CD14-positive monocyte (primary cell): ENCODE results near the gene KCNJ16. TPM values are rescaled to one million over a fixed set of nuclear protein-coding genes. Genes with fewer than 3 reads are reported as not detected.
A peak's percentile ranks its signal among the peaks of the same experiment; 100 is the strongest.

Source experiments
- DNase-seq, 3 donors: peaks; one replicate each; pipeline ENCODE4 v3.0.0-alpha.2; 2011 to 2022
- H2AFZ ChIP-seq: 2 replicates; pipeline ENCODE4 v1.6.0; 2012; ENCODE audit warnings: mild to moderate bottlenecking, low read depth, low read length, inconsistent platforms; ENCODE audit not compliant: insufficient read depth, poor library complexity, severe bottlenecking
- H3K27ac ChIP-seq, 2 donors: 1 replicate in 1 of 2; 2 replicates in 1 of 2; pipeline ENCODE4 v1.5.1; 2012 to 2013; ENCODE audit warnings: low read length in 2 of 2, control low read depth in 1 of 2, inconsistent platforms in 1 of 2, low read depth in 1 of 2, mild to moderate bottlenecking in 1 of 2
- H3K27me3 ChIP-seq, 2 donors: one replicate each; pipeline versions ENCODE4 v1.6.0 to v1.6.1; 2011 to 2013; ENCODE audit warnings: low read length in 2 of 2; ENCODE audit not compliant: control insufficient read depth in 2 of 2, insufficient read depth in 2 of 2
- H3K36me3 ChIP-seq, 2 donors: replicated peaks in 1 of 2; 1 replicate in 1 of 2; 2 replicates in 1 of 2; pipeline versions ENCODE4 v1.5.1 to v1.6.1; 2012 to 2013; ENCODE audit warnings: low read length in 2 of 2, control low read depth in 1 of 2, inconsistent platforms in 1 of 2, mild to moderate bottlenecking in 1 of 2; ENCODE audit not compliant: insufficient read depth in 2 of 2, control insufficient read depth in 1 of 2
- H3K4me1 ChIP-seq, 2 donors: 1 replicate in 1 of 2; 2 replicates in 1 of 2; pipeline versions ENCODE4 v1.5.1 to v1.6.1; 2012 to 2013; ENCODE audit warnings: low read length in 2 of 2, control low read depth in 1 of 2, inconsistent platforms in 1 of 2, mild to moderate bottlenecking in 1 of 2, moderate library complexity in 1 of 2; ENCODE audit not compliant: insufficient read depth in 2 of 2, control insufficient read depth in 1 of 2
- H3K4me2 ChIP-seq: replicated peaks from 2 replicates; pipeline ENCODE3; 2012; ENCODE audit warnings: low read length, moderate library complexity, mild to moderate bottlenecking; ENCODE audit not compliant: poor library complexity, severe bottlenecking; ENCODE audit errors: extremely low read depth
- H3K4me3 ChIP-seq, 3 experiments: fragments of 200-600 bp in 1 of 3; sonication (generic) in 1 of 3; replicated peaks in 1 of 3; 1 replicate in 2 of 3; 2 replicates in 1 of 3; pipeline ENCODE4 v1.5.1; 2011 to 2013; ENCODE audit warnings: low read length in 3 of 3, mild to moderate bottlenecking in 3 of 3, control low read depth in 2 of 3, low read depth in 2 of 3, inconsistent platforms in 1 of 3, moderate library complexity in 1 of 3
- H3K79me2 ChIP-seq: 2 replicates; pipeline ENCODE4 v1.6.0; 2012; ENCODE audit warnings: mild to moderate bottlenecking, control low read depth, inconsistent platforms, low read length, moderate library complexity; ENCODE audit not compliant: insufficient read depth
- H3K9ac ChIP-seq: 2 replicates; pipeline ENCODE4 v1.6.0; 2017; ENCODE audit warnings: low read length, mild to moderate bottlenecking; ENCODE audit not compliant: insufficient read depth, poor library complexity, severe bottlenecking
- H3K9me3 ChIP-seq, 2 donors: replicated peaks in 1 of 2; 1 replicate in 1 of 2; 2 replicates in 1 of 2; pipeline versions ENCODE4 v1.5.1 to v1.6.1; 2012 to 2013; ENCODE audit warnings: low read length in 2 of 2, control low read depth in 1 of 2; ENCODE audit not compliant: control insufficient read depth in 1 of 2, insufficient read depth in 1 of 2
- H4K20me1 ChIP-seq: 2 replicates; pipeline ENCODE4 v1.6.0; 2012; ENCODE audit warnings: mild to moderate bottlenecking, low read length, control low read depth, moderate library complexity; ENCODE audit not compliant: insufficient read depth
- H3K27ac Mint-ChIP-seq, 7 donors: one replicate each; pipeline ENCODE4 v1.8.0; 2020; ENCODE audit warnings: mild to moderate bottlenecking in 7 of 7, mixed read lengths in 7 of 7, moderate library complexity in 6 of 7, inconsistent platforms in 2 of 7
- H3K27me3 Mint-ChIP-seq, 3 donors: one replicate each; pipeline ENCODE4 v1.8.0; 2021 to 2022; ENCODE audit warnings: low read depth in 3 of 3, mild to moderate bottlenecking in 3 of 3, mixed read lengths in 3 of 3, moderate library complexity in 3 of 3, inconsistent platforms in 1 of 3
- H3K36me3 Mint-ChIP-seq, 2 donors: one replicate each; pipeline ENCODE4 v1.8.0; 2020; ENCODE audit warnings: mixed read lengths in 2 of 2, inconsistent platforms in 1 of 2, mild to moderate bottlenecking in 1 of 2
- H3K4me1 Mint-ChIP-seq: one replicate; pipeline ENCODE4 v1.8.0; 2020; ENCODE audit warnings: mild to moderate bottlenecking, mixed read lengths
- H3K4me3 Mint-ChIP-seq, 2 donors: one replicate each; pipeline ENCODE4 v1.8.0; 2020; ENCODE audit warnings: mild to moderate bottlenecking in 2 of 2, mixed read lengths in 2 of 2, moderate library complexity in 1 of 2
- H3K9me3 Mint-ChIP-seq, 7 donors: one replicate each; pipeline ENCODE4 v1.8.0; 2020 to 2022; ENCODE audit warnings: mixed read lengths in 7 of 7, mild to moderate bottlenecking in 6 of 7, moderate library complexity in 6 of 7, inconsistent platforms in 2 of 7
- CTCF ChIP-seq: fragments of 200-600 bp; IDR thresholded peaks from one replicate; pipeline ENCODE4 v1.8.0; 2022; ENCODE audit warnings: antibody characterized with exemption, mild to moderate bottlenecking
- WGBS: methylation state at CpG from one replicate; pipeline ENCODE4 v1.1.5; 2013; ENCODE audit warnings: missing lambda C conversion rate; ENCODE audit not compliant: insufficient coverage; 5-methylcytosine and 5-hydroxymethylcytosine counted together
- intact Hi-C, 2 donors: fragments of 100-400 bp; cut with micrococcal nuclease; formaldehyde crosslinking; loops; one replicate each; pipeline versions ENCODE4 v1.15.0 to v1.15.1; 2023
- polyA plus RNA-seq, 3 donors: library from polyadenylated mRNA; depleted of rRNA in 1 of 3; unstranded in 2 of 3; stranded (reverse) in 1 of 3; fragments of 300-500 nt in 2 of 3; fragments of >200 nt in 1 of 3; fragmentation: Illumina TruSeq in 2 of 3; gene quantifications; 1 replicate in 2 of 3; 2 replicates in 1 of 3; pipeline ENCODE4 v1.2.3, GENCODE V29; 2012 to 2021

Gene KCNJ16
- polyA plus RNA-seq, 3 donors, result not detected

GRCh38 chr17:70168977-70169708 is 94.1 kb downstream of the KCNJ16 start, which contains the start of gene KCNJ2:
KCNJ2 (plus strand) TSS chr17:70169532; CDS start chr17:70175040, 5,508 bp downstream.
- H3K27ac Mint-ChIP-seq, result peak within 1 kb of the TSS; percentile 89 to 96 (median 93)

More at GRCh38 chr17:70168977-70169708, 94.1 kb downstream of the KCNJ16 start, which contains the start of gene KCNJ2:
- Histone ChIP-seq H3K27ac (peak within 1 kb of the TSS; percentile 71 to 87), H3K27me3 (no peaks in the 10 kb centered on the region), H3K36me3 (peaks cover under 1 to 2% of the 10 kb centered on the region in 2 donors), H3K4me2 (peak within 1 kb of the TSS; percentile 87), H3K4me3 (peak within 1 kb of the TSS; percentile 88 to 97 (median 89)), H3K4me1 (peaks cover 34 to 55% of the 10 kb centered on the region in 2 donors), H3K9ac (peak within 1 kb of the TSS; percentile 74), H3K9me3 (no peaks in the 10 kb centered on the region), H4K20me1 (peaks cover 46% of the 10 kb centered on the region), H2AFZ (peak within 1 kb of the TSS; percentile 93), H3K79me2 (peaks cover 49% of the 10 kb centered on the region)
- Mint-ChIP-seq H3K4me1 (peaks cover 58% of the 10 kb centered on the region), H3K9me3 (peaks cover 0 to 2% (median 0%) of the 10 kb centered on the region in 7 donors), H3K27me3 (peaks cover 0 to 2% (median 0%) of the 10 kb centered on the region in 3 donors), H3K36me3 (peaks cover under 1 to 6% of the 10 kb centered on the region in 2 donors), H3K4me3 (peak within 1 kb of the TSS; percentile 96 to 100)
- DNase-seq, result peak; percentile 87 to 93 (median 89)
- TF ChIP-seq CTCF, result no peak
- intact Hi-C loops, result loop anchor here in 1 of 2 donors (2.0 kb wide), 1 partner anchor 126 kb away; no protein-coding TSS in a partner anchor
- under 1% methylated on average over 67 of the region's 67 CpGs for WGBS
